NCI-H226 (cell line): ENCODE data around the gene EVA1A.

Experiments
- DNase-seq: peaks from one replicate; pipeline ENCODE4 v3.0.0-alpha.2; 2015

EVA1A gene

GRCh38 chr2:75539955-75540716 is 20.6 kb downstream of the EVA1A start:
- no peak for DNase-seq

DNA sequence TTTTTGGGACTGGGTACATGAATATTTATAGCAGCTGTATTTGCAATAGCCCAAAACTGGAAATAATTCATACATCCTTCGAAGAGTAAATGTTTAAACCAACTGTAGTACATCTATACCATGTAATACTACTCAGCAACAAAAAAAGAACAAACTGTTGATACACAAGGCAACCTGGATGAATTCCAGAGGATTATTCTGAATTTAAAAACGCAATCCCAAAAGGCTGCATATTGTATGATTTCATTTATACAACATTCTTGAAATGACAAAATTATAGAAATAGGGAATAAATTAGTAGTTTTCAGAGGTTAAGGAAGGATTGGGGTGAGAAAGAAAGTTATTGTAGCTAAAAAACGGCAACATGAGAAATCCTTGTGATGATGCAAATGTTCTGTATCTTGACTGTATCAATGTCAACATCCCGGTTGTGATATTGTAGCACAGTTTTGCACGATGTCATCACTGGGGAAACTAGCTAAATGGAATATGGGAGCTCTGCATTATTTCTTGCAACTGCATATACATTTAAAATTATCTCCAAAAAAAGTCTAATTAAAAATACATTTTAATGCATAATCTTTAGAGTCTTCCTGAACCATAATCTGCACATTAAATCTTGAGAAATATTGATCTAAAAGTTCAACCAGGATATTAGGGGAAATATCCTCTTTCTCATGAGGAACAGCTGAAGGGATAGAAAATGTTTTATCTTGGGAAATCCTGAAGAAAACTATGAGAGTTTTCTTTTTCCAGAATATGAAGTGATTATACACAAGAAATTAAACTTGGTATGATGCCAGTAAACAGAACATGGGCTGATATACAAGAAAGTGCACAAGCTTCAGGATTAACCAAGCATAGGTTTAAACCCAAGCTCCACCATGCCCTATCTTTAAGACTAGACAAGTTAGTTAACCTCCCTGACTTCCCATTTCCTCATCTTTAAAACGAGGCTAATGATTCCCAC is 21.9 kb downstream of the EVA1A start:
- no peak for DNase-seq

DNA sequence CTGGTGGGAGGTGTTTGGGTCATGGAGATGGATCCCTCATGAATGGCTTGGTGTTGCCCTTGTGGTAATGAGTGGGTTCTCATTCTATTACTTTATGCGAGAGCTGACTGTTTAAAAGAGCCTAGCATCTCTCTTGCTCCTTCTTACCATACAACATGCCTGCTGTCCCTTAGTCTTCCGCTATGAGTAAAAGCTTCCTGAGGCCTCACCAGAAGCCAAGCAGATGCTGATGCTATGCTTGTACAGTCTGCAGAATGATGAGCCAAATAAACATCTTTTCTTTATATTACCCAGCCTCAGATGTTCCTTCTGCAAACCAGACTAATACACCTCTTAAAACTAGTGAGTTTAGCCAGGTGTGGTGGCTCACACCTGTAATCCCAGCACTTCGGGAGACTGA is 23.1 kb downstream of the EVA1A start:
- no peak for DNase-seq

DNA sequence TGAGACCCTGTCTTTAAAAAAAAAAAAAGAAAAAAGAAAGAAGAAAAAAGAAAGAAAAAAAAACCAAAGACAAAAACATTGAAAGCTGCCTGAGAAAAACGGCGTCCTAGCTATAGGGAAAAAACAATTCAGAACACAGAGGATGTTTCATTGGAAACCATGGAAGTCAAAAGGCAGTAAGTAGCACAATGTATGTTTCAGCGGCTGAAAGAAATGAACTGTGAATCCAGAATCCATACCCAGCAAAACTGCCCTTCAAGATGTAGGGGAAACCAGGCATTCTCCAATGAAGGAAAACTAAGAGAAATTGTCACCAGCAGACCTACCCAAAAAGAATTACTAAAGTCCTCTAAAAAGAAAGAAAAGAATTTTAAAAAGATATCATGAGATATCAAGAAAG is 27.6 kb downstream of the EVA1A start:
- no peak for DNase-seq

- no peak for DNase-seq
Measured at GRCh38 chr2:75532488-75532887, 28.3 kb downstream of the EVA1A start.

DNA sequence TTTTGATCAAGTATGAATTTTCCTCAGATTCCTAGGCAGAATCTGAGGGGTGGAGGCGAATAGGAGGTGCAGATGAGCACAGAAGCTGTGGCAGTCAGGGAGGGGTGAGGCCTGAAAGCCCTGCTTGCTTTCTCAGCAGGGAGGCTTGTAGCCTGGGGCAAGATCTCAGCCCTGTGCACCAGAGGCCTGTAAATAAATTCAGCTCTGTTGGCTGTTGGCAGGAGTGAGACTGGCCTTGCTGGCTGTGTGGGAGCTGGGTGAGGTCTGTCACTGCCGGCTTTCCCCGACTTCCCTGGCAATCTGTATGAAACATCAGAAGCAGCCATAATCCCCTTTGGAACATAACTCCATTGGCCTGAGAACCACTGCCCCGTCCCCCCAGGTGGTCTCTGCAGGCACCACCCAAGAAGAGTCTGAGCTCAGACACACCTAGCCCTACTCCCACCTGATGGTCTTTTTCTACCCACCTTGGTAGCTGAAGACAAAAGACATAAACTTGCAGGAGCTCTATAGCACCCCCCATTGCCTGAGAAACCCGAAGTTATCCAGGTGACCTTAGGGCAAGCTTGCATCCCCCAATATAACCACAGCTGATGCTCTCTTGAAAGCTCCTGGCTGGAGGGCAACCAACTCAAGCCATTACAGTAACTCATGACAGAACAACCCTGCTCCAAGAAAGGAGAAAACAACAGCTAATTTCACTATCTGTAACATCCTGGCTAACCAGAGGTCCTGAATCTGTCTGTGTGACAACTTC is 32.3 kb downstream of the EVA1A start:
- DNase-seq = peak; percentile 78

DNA sequence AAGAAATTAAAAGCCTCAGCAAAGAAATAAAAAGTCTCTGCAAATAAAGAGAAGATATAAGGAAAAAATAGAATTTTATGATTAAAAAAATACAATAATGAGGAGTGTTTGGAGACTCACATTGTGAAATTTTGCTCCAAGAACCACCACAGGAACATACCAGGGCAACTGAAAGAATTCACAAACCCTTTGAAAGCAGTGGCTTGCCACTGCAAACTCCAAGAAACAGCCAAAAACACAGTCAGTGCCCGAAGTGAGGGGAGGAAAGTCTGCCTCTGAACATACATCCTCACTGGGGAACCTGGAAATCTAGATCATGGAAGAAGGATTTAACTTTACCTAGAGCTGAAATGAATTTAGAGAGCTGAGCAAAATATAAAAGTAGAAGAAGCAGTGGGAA is 33.1 kb downstream of the EVA1A start:
- DNase-seq = no peak

- DNase-seq = no peak
Measured at GRCh38 chr2:75526842-75527241, 33.9 kb downstream of the EVA1A start.

- DNase-seq = peak; percentile 34
Measured at GRCh38 chr2:75525434-75526310, 35.1 kb downstream of the EVA1A start.

DNA sequence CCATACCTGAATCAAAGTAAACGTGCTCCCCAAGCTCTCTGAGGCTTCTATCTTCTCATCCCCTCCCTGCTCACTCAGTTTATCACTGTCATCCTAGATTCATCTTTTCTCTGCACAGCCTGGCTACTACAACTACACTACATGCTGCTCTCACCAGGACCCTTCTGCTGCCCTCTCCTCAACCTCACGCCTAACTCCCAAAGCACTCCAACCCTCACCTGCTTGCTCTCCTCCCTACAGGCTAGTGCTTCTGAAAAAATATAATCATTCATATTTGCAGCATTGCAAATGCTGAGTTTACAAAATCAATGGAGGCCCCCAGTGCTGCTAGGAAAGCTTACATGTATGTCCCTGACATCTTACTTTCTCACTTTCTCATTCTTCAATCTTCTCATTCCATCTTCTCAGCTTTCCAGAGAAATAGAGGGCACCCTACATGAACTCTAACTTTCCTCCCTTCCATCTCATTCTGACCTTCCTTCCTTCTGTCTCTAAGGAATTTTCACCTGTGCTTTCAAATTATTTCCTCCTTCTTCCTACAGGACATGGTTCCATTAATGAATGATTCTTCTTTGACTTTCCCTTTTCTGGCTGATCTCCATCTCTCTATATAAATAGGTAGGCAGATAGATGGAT is 36.3 kb downstream of the EVA1A start:
- DNase-seq = no peak

- DNase-seq = peak; percentile 92
Measured at GRCh38 chr2:75523313-75524275, 37.1 kb downstream of the EVA1A start.

GRCh38 chr2:75522543-75523312 is 38.0 kb downstream of the EVA1A start:
- no peak for DNase-seq

GRCh38 chr2:75521225-75521872 is 39.4 kb downstream of the EVA1A start:
- DNase-seq = no peak

- no peak for DNase-seq
Measured at GRCh38 chr2:75519843-75520242, 40.9 kb downstream of the EVA1A start.

DNA sequence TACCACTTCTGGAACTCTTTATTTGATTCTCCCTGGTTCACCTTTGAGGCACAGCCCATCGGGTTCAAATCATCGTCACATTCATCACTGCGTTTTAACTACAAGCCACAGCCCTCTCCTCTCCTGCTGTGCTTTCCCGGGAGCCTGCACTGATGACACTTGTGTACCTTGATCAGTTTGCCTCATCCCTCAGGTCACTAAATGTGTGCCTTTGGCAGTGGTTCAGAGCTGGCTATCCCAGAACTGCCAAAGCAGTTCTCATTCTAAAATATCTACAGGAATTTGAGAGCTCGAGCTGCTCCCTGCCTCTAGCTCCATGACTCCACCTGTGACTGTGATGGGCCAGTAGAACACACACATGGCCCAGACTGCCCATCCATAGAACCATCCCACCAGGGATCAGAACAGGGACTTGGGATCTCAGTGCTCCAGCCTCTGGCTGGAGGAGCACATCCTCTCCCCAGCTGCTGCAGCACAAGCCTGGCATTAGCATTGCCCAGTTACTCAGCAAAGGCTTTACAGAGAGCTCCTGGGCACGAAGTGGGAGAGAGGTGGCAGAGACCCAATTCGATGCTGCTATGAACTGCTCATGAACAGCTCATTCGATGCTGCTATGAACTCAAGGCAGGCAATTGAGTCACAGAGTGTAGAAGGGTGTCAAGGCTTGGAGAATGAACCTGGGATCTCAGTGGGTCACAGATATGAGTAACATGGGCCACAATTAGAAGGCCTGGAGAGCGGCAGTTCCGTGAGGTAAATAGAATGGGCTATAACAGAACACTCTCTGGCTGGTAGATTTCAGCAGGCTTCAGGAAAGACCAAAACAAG is 41.9 kb downstream of the EVA1A start:
- DNase-seq = no peak

GRCh38 chr2:75517547-75518230 is 43.0 kb downstream of the EVA1A start:
- no peak for DNase-seq
